Caco-2 (cell line): ENCODE data around the gene SLC1A7. TPM values are rescaled to one million over a fixed set of nuclear protein-coding genes. Genes with fewer than 3 reads are reported as not detected.

Source experiments
- BruUV-seq: library from RNA; stranded (reverse); fragments of 400-500 nt; replicated peaks from 2 replicates; lab custom pipeline; 2021; lab: Mats Ljungman, UMichigan
- CTCF ChIA-PET: fragments of 300-600 bp; sonication (Branson Sonifier 250); formaldehyde crosslinking; loops from one replicate; lab custom pipeline; 2022; ENCODE audit warnings: antibody characterized with exemption; lab: Charles Lee
- POLR2A ChIA-PET: fragments of 300-600 bp; sonication (Branson Sonifier 250); formaldehyde crosslinking; loops from one replicate; lab custom pipeline; 2022; ENCODE audit warnings: antibody characterized with exemption; lab: Charles Lee
- DNase-seq, 2 experiments: peaks; one replicate each; pipeline versions ENCODE4 v3.0.0 to v3.0.0-alpha.2; 2020 to 2022
- H3K27me3 ChIP-seq: replicated peaks from 2 replicates; pipeline ENCODE4 v1.6.0; 2011; ENCODE audit warnings: low read length; ENCODE audit not compliant: control insufficient read depth, insufficient read depth
- H3K36me3 ChIP-seq: 2 replicates; pipeline ENCODE4 v1.5.1; 2011; ENCODE audit warnings: low read length; ENCODE audit not compliant: control insufficient read depth, insufficient read depth
- H3K4me1 ChIP-seq: fragments of 250-450 bp; sonication (Bioruptor Pico); 2 replicates; pipeline ENCODE4 v1.5.1; 2020; ENCODE audit warnings: mild to moderate bottlenecking
- H3K4me3 ChIP-seq: 2 replicates; pipeline ENCODE4 v1.5.1; 2011; ENCODE audit warnings: low read depth, mild to moderate bottlenecking, control low read depth, low read length
- H3K9me3 ChIP-seq: fragments of 250-450 bp; sonication (Bioruptor Pico); 2 replicates; pipeline ENCODE4 v1.5.1; 2020; ENCODE audit warnings: mild to moderate bottlenecking, moderate library complexity
- H3K27ac Mint-ChIP-seq: one replicate; pipeline ENCODE4 v1.8.0; 2022; ENCODE audit warnings: mixed read lengths; ENCODE audit not compliant: unreplicated experiment
- H3K27me3 Mint-ChIP-seq: one replicate; pipeline ENCODE4 v1.8.0; 2022; ENCODE audit warnings: mixed read lengths; ENCODE audit not compliant: insufficient read depth, unreplicated experiment
- H3K36me3 Mint-ChIP-seq: one replicate; pipeline ENCODE4 v1.8.0; 2022; ENCODE audit warnings: mild to moderate bottlenecking, mixed read lengths; ENCODE audit not compliant: insufficient read depth, unreplicated experiment
- H3K4me1 Mint-ChIP-seq: one replicate; pipeline ENCODE4 v1.8.0; 2022; ENCODE audit warnings: low read depth, mixed read lengths; ENCODE audit not compliant: unreplicated experiment
- H3K4me3 Mint-ChIP-seq: one replicate; pipeline ENCODE4 v1.8.0; 2022; ENCODE audit warnings: mild to moderate bottlenecking, moderate library complexity, mixed read lengths; ENCODE audit not compliant: unreplicated experiment
- H3K9me3 Mint-ChIP-seq: one replicate; pipeline ENCODE4 v1.8.0; 2022; ENCODE audit warnings: mixed read lengths; ENCODE audit not compliant: unreplicated experiment
- intact Hi-C: fragments of 100-400 bp; cut with micrococcal nuclease; formaldehyde crosslinking; loops from one replicate; pipeline ENCODE4 v1.10.0; 2022; ENCODE audit not compliant: unreplicated experiment
- total RNA-seq: library from RNA; stranded (reverse); gene quantifications from 2 replicates; pipeline ENCODE4 v1.2.3, GENCODE V29; 2022
- TF ChIP-seq, protein P1 (sequence below), 2 experiments: fragments of 200-600 bp in 1 of 2; IDR thresholded peaks; 1 replicate in 1 of 2; 2 replicates in 1 of 2; pipeline versions ENCODE4 v1.5.1 to v1.8.0; 2011 to 2022; ENCODE audit warnings: antibody characterized with exemption in 1 of 2, control low read depth in 1 of 2, inconsistent platforms in 1 of 2, low read depth in 1 of 2, low read length in 1 of 2, mild to moderate bottlenecking in 1 of 2, moderate library complexity in 1 of 2; ENCODE audit not compliant: insufficient read depth in 1 of 2, severe bottlenecking in 1 of 2, unreplicated experiment in 1 of 2

Gene SLC1A7
- total RNA-seq, 1 experiment from 2014 or later: not detected

DNA sequence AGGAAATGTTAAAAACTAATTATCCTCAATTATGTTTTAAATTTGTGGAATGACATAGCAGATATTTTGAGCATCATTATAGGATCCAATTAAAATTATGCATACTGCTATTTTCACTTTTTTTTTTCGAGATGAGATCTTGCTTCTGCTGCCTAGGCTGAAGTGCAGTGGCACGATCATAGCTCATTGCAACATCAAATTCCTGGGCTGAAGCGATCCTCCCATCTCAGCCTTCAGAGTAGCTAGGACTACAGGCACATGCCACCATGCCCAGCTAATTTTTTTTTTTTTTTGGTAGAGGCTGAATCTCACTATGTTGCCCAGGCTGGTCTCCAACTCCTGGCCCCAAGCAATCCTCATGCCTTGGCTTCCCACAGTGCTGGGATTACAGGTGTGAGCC is 11.3 kb upstream of the SLC1A7 start:
- Mint-ChIP-seq H3K27ac (no peak overlapping the region), H3K4me1 (no peaks in the 10 kb centered on the region), H3K27me3 (no peaks in the 10 kb centered on the region), H3K4me3 (no peak overlapping the region), H3K36me3 (no peaks in the 10 kb centered on the region), H3K9me3 (no peaks in the 10 kb centered on the region)
- H3K36me3 ChIP-seq: no peaks in the 10 kb centered on the region
- ChIA-PET CTCF (no interaction called here), POLR2A (interaction anchor here (0.6 kb wide), 1 partner anchor 9 kb away, joined by 3 read pairs; no protein-coding TSS in a partner anchor)
- no peaks in the 10 kb centered on the region for H3K4me1 ChIP-seq
- no peaks in the 10 kb centered on the region for H3K9me3 ChIP-seq
- no peak for DNase-seq
- intact Hi-C loops: no loop called here
- BruUV-seq: no TSS peak
- no peak overlapping the region for H3K4me3 ChIP-seq
- TF ChIP-seq, protein P1, sequence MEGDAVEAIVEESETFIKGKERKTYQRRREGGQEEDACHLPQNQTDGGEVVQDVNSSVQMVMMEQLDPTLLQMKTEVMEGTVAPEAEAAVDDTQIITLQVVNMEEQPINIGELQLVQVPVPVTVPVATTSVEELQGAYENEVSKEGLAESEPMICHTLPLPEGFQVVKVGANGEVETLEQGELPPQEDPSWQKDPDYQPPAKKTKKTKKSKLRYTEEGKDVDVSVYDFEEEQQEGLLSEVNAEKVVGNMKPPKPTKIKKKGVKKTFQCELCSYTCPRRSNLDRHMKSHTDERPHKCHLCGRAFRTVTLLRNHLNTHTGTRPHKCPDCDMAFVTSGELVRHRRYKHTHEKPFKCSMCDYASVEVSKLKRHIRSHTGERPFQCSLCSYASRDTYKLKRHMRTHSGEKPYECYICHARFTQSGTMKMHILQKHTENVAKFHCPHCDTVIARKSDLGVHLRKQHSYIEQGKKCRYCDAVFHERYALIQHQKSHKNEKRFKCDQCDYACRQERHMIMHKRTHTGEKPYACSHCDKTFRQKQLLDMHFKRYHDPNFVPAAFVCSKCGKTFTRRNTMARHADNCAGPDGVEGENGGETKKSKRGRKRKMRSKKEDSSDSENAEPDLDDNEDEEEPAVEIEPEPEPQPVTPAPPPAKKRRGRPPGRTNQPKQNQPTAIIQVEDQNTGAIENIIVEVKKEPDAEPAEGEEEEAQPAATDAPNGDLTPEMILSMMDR (IDR thresholded peaks at IDR 0.05; ENCODE audit: insufficient read depth in 1 of 2, low read depth in 1 of 2, low read length in 1 of 2, severe bottlenecking in 1 of 2, unreplicated experiment in 1 of 2): no peak
- no peaks in the 10 kb centered on the region for H3K27me3 ChIP-seq

GRCh38 chr1:53148123-53148522 is 5.7 kb upstream of the SLC1A7 start:
- TF ChIP-seq, protein P1 (IDR thresholded peaks at IDR 0.05; ENCODE audit: insufficient read depth in 1 of 2, low read depth in 1 of 2, low read length in 1 of 2, severe bottlenecking in 1 of 2, unreplicated experiment in 1 of 2): no peak
- Histone ChIP-seq H3K36me3 (no peaks in the 10 kb centered on the region), H3K9me3 (no peaks in the 10 kb centered on the region), H3K27me3 (no peaks in the 10 kb centered on the region), H3K4me1 (peaks cover 23% of the 10 kb centered on the region), H3K4me3 (no peak overlapping the region)
- Mint-ChIP-seq H3K9me3 (no peaks in the 10 kb centered on the region), H3K4me3 (no peak overlapping the region), H3K4me1 (peaks cover 12% of the 10 kb centered on the region), H3K27me3 (no peaks in the 10 kb centered on the region), H3K27ac (no peak overlapping the region), H3K36me3 (no peaks in the 10 kb centered on the region)
- intact Hi-C loops: no loop called here
- ChIA-PET CTCF (no interaction called here), POLR2A (no interaction called here)
- DNase-seq: no peak
- BruUV-seq: no TSS peak

DNA sequence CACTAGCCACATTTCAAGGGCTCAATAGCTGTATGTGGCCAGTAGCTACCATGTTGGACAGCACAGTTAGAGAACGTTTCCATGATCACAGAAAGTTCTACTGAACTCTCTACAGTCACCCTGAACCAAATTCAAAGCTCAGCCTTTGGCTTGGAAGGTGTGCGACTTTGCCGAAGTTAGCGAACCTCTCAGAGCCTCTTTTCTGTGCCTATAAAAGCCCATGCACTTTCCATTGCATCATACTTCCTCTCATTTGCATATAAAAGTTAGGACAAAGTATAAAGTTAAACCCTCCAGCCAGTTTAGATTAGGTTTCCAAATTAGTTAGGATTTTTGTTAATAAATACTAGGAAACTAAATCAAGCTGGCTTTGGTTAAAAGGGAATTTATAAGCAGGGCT is 4.7 kb upstream of the SLC1A7 start:
- Histone ChIP-seq H3K4me1 (peaks cover 23% of the 10 kb centered on the region), H3K4me3 (no peak overlapping the region), H3K36me3 (no peaks in the 10 kb centered on the region), H3K27me3 (no peaks in the 10 kb centered on the region), H3K9me3 (no peaks in the 10 kb centered on the region)
- ChIA-PET CTCF (no interaction called here), POLR2A (no interaction called here)
- Mint-ChIP-seq H3K9me3 (no peaks in the 10 kb centered on the region), H3K4me1 (peaks cover 12% of the 10 kb centered on the region), H3K27ac (no peak overlapping the region), H3K27me3 (no peaks in the 10 kb centered on the region), H3K4me3 (no peak overlapping the region), H3K36me3 (no peaks in the 10 kb centered on the region)
- TF ChIP-seq, protein P1 (IDR thresholded peaks at IDR 0.05; ENCODE audit: insufficient read depth in 1 of 2, low read depth in 1 of 2, low read length in 1 of 2, severe bottlenecking in 1 of 2, unreplicated experiment in 1 of 2): no peak
- intact Hi-C loops: no loop called here
- no TSS peak for BruUV-seq
- no peak for DNase-seq
